SU-DHL-6 (cell line): ENCODE data around the gene TRPM3.

Experiments used
- H2AFZ ChIP-seq: fragments of 200-600 bp; sonication (generic); 2 replicates; pipeline ENCODE4 v1.6.1; 2014; ENCODE audit warnings: low read depth, mild to moderate bottlenecking, moderate library complexity, mixed read lengths, antibody characterized with exemption, low read length; ENCODE audit not compliant: severe bottlenecking
- H3F3A ChIP-seq: fragments of 200-600 bp; shearing (Covaris generic); 2 replicates; pipeline ENCODE4 v1.6.0; 2016; ENCODE audit warnings: antibody characterized with exemption, mild to moderate bottlenecking; ENCODE audit not compliant: insufficient read depth
- H3K27ac ChIP-seq: fragments of 200-600 bp; sonication (generic); 2 replicates; pipeline ENCODE4 v1.5.1; 2016; ENCODE audit warnings: low read depth, mild to moderate bottlenecking, low read length, moderate library complexity, mixed read lengths
- H3K27me3 ChIP-seq: fragments of 200-600 bp; sonication (generic), shearing (Covaris generic); 2 replicates; pipeline ENCODE4 v1.6.0; 2014; ENCODE audit warnings: mild to moderate bottlenecking, low read length
- H3K36me3 ChIP-seq: fragments of 200-600 bp; sonication (generic); 2 replicates; pipeline ENCODE4 v1.6.1; 2014; ENCODE audit warnings: mild to moderate bottlenecking, low read length, mixed read lengths
- H3K4me2 ChIP-seq: fragments of 300-600, 200-600 bp; shearing (Covaris generic), sonication (generic); 2 replicates; pipeline ENCODE4 v1.6.0; 2014; ENCODE audit warnings: low read length, low read depth, mild to moderate bottlenecking; ENCODE audit not compliant: poor library complexity, severe bottlenecking
- H3K4me3 ChIP-seq: fragments of 200-600 bp; sonication (generic); 2 replicates; pipeline ENCODE4 v1.5.1; 2014; ENCODE audit warnings: antibody characterized with exemption, low read length, mild to moderate bottlenecking, mixed read lengths; ENCODE audit not compliant: insufficient read depth, poor library complexity, severe bottlenecking
- H3K79me2 ChIP-seq: fragments of 200-600 bp; sonication (generic); 2 replicates; pipeline ENCODE4 v1.6.1; 2014; ENCODE audit warnings: mild to moderate bottlenecking, low read length, moderate library complexity; ENCODE audit not compliant: insufficient read depth
- H3K9ac ChIP-seq: fragments of 200-600 bp; sonication (generic); 2 replicates; pipeline ENCODE4 v1.7.0; 2014; ENCODE audit warnings: mild to moderate bottlenecking, low read length
- H3K9me2 ChIP-seq: fragments of 200-600 bp; sonication (generic); replicated peaks from 2 replicates; pipeline ENCODE4 v1.6.1; 2014; ENCODE audit warnings: low read length; ENCODE audit not compliant: insufficient read depth
- H3K9me3 ChIP-seq: fragments of 200-600 bp; sonication (generic); 2 replicates; pipeline ENCODE4 v1.6.1; 2014; ENCODE audit warnings: low read length, mixed read lengths; ENCODE audit not compliant: insufficient read depth
- H4K20me1 ChIP-seq: fragments of 200-600 bp; sonication (generic); 2 replicates; pipeline ENCODE4 v1.6.1; 2014; ENCODE audit warnings: low read depth, mild to moderate bottlenecking, antibody characterized with exemption, low read length, moderate library complexity, mixed read lengths
- CTCF ChIP-seq: fragments of 200-600 bp; sonication (generic); IDR thresholded peaks from one replicate; pipeline ENCODE4 v1.5.1; 2017; ENCODE audit warnings: antibody characterized with exemption, mild to moderate bottlenecking, low read length, moderate library complexity; ENCODE audit not compliant: insufficient read depth, poor library complexity, severe bottlenecking
- EZH2phosphoT487 ChIP-seq: fragments of 200-600 bp; sonication (generic), shearing (Covaris generic); conservative IDR thresholded peaks from 2 replicates; pipeline ENCODE4 v1.6.1; 2018; ENCODE audit warnings: mild to moderate bottlenecking, antibody characterized with exemption, low read length, moderate library complexity, mixed read lengths

TRPM3 gene

GRCh38 chr9:70701163-70701562, 420.3 kb downstream of the TRPM3 start:
- Histone ChIP-seq H3K4me3 (no peak overlapping the region), H3K9me2 (no peaks in the 10 kb centered on the region), H3K9ac (no peak overlapping the region), H3K27ac (no peak overlapping the region), H3K36me3 (no peaks in the 10 kb centered on the region), H3K9me3 (no peaks in the 10 kb centered on the region), H3K27me3 (no peaks in the 10 kb centered on the region), H4K20me1 (no peaks in the 10 kb centered on the region), H2AFZ (no peak overlapping the region), H3K79me2 (no peaks in the 10 kb centered on the region), H3K4me2 (no peak overlapping the region), H3F3A (no peaks in the 10 kb centered on the region)
- TF ChIP-seq CTCF = no peak
- no peak for TF ChIP-seq EZH2phosphoT487

- Histone ChIP-seq H3K79me2 (no peaks in the 10 kb centered on the region), H4K20me1 (no peaks in the 10 kb centered on the region), H3K4me2 (no peak overlapping the region), H3K27me3 (no peaks in the 10 kb centered on the region), H3K36me3 (no peaks in the 10 kb centered on the region), H3K9ac (no peak overlapping the region), H3K4me3 (no peak overlapping the region), H3K27ac (no peak overlapping the region), H3K9me3 (no peaks in the 10 kb centered on the region), H2AFZ (no peak overlapping the region), H3F3A (no peaks in the 10 kb centered on the region), H3K9me2 (no peaks in the 10 kb centered on the region)
- TF ChIP-seq CTCF (no peak), EZH2phosphoT487 (no peak)
These were observed 424.6 kb downstream of the TRPM3 start for GRCh38 chr9:70696694-70697335.

- Histone ChIP-seq H3K9me2 (no peaks in the 10 kb centered on the region), H3K79me2 (no peaks in the 10 kb centered on the region), H3K4me3 (no peak overlapping the region), H3K27ac (no peak overlapping the region), H3F3A (no peaks in the 10 kb centered on the region), H3K9ac (no peak overlapping the region), H4K20me1 (no peaks in the 10 kb centered on the region), H3K27me3 (no peaks in the 10 kb centered on the region), H3K4me2 (no peak overlapping the region), H3K36me3 (no peaks in the 10 kb centered on the region), H3K9me3 (no peaks in the 10 kb centered on the region), H2AFZ (no peak overlapping the region)
- TF ChIP-seq EZH2phosphoT487 (no peak), CTCF (no peak)
These were observed 426.7 kb downstream of the TRPM3 start for GRCh38 chr9:70694758-70695157.
